ENCODE data around the gene RMI2.

DNA sequence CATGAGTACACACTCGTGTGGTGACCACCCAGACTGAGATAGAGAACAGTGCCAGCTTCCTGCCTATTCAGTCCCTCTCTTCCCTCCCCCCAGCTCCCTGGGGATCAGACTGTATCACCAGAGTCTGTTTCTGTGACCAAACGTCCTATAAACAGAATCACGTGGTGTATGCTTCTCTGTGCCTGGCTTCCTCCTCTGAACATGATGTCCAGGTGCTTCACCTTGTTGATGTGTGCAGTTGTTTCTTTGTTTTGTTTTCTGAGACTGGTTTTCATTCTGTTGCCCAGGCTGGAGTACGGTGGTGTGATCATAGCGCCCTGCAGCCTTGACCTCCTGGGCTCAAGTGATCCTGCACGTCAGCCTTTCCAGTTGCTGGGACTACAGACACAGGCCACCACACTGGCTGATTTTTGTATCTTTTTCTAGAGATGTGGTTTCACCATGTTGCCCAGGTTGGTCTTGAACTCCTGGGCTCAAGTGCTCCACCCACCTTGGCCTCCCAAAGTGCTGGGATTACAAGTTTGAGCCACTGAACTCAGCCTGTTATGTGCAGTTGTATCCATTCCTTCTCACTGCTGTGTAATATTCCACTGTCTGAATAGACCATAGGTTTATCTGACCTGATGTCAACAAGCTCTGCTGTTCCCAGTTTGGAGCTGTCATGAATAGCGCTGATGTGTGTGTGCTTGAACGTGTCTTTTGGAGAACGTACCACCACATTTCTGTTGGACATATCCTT is 35.2 kb upstream of the RMI2 start:
- TF ChIP-seq, protein P1, sequence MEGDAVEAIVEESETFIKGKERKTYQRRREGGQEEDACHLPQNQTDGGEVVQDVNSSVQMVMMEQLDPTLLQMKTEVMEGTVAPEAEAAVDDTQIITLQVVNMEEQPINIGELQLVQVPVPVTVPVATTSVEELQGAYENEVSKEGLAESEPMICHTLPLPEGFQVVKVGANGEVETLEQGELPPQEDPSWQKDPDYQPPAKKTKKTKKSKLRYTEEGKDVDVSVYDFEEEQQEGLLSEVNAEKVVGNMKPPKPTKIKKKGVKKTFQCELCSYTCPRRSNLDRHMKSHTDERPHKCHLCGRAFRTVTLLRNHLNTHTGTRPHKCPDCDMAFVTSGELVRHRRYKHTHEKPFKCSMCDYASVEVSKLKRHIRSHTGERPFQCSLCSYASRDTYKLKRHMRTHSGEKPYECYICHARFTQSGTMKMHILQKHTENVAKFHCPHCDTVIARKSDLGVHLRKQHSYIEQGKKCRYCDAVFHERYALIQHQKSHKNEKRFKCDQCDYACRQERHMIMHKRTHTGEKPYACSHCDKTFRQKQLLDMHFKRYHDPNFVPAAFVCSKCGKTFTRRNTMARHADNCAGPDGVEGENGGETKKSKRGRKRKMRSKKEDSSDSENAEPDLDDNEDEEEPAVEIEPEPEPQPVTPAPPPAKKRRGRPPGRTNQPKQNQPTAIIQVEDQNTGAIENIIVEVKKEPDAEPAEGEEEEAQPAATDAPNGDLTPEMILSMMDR (IDR thresholded peaks at IDR 0.05; ENCODE audit: insufficient read depth, low read length, poor library complexity, severe bottlenecking), result no peak
- no peak for TF ChIP-seq EZH2phosphoT487 (conservative IDR thresholded peaks at IDR 0.05; ENCODE audit: low read length)

Measured in SU-DHL-6 (cell line).